CD4-positive, alpha-beta T cell treated with Interleukin-2 at 100 ng/mL for 4 hours (primary cell): ENCODE data around the gene GABRP.
"Not testable (repeated sequence)": the region's sequence is repeated elsewhere in the genome, so short reads cannot be mapped to it uniquely, and the experiment has no call there.

Experiments
- DNase-seq: peaks from one replicate; pipeline ENCODE4 v3.0.0-alpha.2; 2020; ENCODE audit warnings: low spot score

The GABRP gene

DNA sequence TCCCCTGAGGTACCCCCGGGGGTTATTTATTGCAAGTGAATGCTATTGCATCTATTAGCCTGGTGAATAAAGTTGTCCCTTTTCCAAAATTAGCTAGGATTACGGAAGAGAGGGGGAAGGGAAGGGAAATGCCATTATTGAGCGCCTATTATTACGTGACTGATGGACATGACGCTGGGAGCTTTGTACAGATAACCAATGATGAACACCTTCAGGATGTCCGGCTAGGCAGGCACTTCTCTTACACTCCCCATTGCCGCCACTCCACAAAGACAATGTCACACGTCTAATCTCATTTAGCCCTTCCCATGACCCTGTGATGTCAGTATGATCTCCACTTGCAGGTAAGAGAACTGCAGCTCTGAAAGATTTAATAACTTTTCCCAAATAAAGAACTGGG is 9.4 kb downstream of the GABRP start:
- DNase-seq, result no peak

DNA sequence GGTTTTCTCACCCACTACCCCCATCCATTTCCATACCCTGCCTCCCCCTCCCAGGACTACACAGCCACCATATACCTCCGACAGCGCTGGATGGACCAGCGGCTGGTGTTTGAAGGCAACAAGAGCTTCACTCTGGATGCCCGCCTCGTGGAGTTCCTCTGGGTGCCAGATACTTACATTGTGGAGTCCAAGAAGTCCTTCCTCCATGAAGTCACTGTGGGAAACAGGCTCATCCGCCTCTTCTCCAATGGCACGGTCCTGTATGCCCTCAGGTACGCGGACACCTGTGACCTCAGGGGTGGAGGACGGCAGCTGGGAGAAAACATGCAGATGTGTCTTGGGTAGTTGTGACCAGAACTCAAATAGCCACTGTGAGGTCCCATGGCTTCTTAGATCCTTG is 11.6 kb downstream of the GABRP start:
- no peak for DNase-seq

DNA sequence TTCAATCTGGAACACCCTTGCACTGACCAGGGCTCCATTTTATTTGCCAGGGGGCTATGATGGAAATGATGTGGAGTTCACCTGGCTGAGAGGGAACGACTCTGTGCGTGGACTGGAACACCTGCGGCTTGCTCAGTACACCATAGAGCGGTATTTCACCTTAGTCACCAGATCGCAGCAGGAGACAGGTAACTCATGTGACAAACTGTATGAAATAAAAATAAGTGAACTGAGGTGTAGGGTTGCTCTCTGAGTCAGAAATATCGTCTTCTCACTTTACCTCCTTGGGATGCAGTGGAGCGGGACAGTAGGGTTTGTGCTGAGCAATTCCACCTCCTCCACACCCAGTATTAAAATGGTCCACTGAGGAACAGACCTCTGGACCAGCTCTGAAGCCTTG is 22.1 kb downstream of the GABRP start:
- no peak for DNase-seq

DNA sequence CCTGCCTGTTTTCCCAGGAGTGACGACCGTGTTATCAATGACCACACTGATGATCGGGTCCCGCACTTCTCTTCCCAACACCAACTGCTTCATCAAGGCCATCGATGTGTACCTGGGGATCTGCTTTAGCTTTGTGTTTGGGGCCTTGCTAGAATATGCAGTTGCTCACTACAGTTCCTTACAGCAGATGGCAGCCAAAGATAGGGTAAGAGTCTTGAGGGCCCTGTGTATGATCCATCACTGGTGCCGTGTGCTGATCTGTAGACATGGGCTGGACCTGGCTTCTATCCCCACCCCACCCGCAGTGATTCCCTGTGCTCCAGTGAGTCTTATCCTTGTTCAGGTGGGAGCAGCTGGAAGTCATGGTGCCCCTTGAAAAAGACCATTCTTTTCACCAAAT is 26.0 kb downstream of the GABRP start:
- no peak for DNase-seq

DNA sequence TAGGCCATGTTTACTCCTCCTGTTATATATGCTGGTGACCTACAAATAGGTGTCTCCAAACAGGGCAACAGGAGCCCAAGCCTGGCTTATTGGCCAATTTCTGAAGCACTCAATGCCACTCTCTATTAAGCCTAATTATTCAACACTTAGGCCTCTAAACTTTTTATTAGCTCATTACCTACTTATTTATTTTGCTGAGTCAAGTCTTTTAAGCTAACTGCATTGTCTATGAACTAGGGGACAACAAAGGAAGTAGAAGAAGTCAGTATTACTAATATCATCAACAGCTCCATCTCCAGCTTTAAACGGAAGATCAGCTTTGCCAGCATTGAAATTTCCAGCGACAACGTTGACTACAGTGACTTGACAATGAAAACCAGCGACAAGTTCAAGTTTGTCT is 28.2 kb downstream of the GABRP start:
- no peak for DNase-seq

DNA sequence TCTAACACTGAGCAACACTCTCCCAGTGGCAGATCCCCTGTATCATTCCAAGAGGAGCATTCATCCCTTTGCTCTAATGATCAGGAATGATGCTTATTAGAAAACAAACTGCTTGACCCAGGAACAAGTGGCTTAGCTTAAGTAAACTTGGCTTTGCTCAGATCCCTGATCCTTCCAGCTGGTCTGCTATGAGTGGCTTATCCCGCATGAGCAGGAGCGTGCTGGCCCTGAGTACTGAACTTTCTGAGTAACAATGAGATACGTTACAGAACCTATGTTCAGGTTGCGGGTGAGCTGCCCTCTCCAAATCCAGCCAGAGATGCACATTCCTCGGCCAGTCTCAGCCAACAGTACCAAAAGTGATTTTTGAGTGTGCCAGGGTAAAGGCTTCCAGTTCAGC is 29.7 kb downstream of the GABRP start:
- no peak for DNase-seq

DNA sequence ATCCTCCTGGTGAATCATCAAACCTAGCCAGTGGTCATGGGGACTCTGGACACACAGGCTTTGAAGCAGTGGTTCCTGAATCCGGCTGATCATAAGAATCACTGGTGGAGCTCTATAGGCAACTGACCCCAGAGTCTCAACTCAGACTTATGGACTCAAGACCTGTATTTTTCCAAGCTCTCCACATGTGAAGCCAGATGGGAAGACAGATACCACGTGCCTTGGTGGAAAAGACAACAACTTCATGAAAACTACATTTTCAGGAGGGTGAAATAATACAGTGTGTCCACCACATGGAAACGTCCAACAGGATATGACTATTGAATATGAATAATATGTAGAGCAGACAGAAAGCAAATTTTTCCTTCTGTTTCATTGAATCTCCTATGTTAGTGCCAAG is 33.7 kb downstream of the GABRP start:
- no peak for DNase-seq

DNA sequence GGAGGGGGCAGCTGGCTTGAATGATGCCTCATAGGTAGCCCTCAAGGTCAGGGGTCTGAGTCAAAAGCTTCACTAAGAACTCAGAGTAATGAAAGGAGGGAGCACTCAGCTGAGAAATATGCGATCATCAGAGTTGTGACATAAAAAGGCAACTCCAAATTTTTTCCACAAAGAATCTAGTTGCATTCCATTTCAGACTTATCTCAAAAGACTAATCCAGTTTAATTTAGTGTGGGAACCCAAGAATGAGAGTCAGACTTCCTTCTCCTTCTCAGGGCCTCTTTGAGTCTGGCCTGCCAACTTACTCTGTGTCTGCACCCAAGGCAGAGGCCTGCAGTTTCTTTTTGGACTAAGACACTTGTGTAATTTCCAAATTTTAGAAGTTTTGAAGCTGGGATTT is 34.7 kb downstream of the GABRP start:
- no peak for DNase-seq

DNA sequence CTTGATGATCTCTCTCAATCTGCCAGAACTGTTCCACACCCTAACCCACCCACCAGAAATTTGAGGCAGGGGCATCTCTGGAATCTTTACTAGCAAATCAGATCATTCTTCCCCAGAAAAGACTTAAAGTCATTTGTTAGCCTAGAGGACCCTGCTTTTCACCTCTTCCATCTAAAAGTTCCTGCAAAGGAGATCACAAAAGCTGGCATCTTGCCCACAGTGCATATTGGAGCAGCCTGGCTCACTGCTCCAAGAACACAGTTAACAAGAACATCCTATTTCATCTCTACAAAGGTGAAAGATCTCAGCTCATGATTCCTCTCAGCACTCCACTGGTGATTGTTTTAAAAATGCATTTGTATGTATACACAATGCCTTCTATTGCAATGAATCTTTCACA is 36.3 kb downstream of the GABRP start:
- DNase-seq, result no peak

DNA sequence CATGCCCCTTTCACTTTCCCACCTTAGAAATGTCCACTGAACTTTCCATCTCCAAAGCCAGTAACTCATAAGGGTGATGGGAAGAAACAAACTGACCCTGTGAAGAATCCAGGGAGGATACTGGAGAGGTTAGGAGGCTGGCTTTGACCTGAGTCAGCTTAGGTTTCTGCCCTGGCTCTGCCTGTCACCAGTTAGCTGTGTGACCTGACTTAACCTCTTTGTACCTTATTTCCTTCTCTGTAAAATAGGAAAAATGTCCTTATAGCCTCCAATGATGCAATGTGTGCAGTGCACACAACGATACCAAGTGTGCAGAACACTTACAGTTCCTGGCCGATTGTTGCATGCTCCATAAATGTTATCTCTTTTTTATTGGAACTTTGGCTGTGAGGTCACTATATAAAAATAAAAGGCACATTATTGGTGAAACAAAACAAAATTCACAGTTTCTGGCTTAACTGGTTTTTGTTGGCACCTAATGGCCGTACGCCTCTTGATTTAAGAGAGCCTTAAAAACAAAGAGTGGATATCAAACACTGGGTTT is 37.8 kb downstream of the GABRP start:
- no peak for DNase-seq

DNA sequence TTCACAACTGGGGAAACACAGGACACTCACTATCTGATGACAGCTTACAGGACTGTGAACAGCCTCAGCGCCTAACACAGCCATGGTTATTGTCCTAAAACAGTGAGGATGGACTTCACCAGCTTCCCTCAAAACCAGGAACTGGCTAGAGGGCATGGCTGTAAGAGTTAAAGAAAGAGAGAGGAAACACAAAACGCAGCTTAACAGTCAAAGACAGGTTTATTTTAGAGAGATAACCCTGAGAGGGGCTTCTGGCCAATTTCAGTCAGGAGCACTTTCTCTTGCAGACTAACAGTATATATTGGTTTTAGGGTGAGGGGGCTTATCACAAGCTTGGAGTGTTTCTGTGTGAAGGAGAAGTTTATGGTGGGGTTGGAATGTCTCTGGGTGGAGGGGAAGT is 42.6 kb downstream of the GABRP start:
- DNase-seq, result no peak

DNA sequence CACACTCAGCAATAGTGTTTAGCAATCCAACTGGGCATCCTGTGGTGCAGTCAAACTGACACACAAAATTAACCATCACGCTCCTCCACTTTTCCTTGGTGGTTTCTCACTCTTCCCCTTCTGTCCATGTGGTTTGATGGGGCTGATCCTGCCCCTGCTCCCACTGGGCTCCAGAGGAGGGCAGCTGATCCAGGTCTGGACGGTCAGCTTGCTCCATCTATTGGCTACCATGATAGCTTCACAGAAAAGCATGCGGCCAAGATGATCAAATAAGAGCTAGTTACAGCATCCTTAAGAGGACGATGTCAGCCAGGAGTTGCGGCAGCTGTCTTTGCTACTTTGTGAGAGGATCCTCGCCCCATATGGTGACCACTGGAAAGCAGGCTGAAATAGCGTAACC is 48.7 kb downstream of the GABRP start:
- DNase-seq, result no peak

DNA sequence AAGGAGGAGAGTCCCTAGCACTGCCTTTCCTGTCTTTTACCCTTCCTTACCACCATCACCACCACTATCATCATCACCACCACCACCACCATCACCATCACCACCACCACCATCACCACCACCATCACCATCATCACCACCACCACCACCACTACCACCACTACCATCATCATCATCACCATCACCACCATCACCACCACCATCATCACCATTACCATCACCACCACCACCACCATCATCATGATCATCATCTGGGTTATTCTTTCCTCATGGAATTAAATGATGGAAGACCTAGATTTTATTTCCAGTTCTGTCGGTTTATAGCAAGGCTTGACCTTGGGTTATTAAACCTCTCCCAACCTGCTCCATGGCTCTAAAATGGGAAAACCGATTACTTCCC is 50.5 kb downstream of the GABRP start:
- not testable (repeated sequence) for DNase-seq

DNA sequence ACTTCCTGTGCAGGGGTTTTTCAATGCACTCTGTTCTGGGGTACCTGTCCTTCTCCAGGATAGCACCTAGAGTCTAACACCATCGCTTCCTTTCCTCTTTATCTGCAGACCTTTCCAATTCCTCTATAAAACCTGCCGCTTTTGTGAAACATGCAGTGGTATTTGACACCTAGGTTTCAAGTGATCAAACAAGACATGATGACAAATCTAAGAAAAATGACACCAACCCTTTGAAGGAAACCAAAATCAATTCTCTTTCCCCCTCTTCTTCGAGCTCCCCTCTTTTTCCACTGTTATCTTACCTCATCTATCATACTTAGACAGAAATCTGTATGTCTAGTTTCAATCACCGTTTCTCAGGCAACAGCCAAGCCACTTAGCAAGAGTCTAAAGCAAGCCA is 52.7 kb downstream of the GABRP start:
- DNase-seq, result no peak

DNA sequence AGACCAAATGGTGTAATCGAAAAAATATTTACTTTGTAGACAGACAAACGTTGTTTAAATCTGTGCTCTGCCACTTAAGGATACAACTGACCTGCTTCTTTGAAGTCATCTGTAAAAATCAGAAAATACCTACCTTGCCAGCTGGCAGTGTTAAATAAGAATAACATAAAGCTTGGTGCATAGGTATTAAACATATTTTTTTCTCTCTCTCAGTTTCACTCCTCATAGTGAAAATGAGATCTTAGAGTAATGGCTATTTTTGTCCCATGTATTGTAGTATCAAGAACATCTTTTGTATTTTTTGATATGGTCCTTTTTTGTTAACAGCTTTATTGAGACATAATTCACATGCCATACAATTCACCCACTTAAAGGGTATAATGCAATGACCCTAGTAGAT is 60.3 kb downstream of the GABRP start:
- no peak for DNase-seq

DNA sequence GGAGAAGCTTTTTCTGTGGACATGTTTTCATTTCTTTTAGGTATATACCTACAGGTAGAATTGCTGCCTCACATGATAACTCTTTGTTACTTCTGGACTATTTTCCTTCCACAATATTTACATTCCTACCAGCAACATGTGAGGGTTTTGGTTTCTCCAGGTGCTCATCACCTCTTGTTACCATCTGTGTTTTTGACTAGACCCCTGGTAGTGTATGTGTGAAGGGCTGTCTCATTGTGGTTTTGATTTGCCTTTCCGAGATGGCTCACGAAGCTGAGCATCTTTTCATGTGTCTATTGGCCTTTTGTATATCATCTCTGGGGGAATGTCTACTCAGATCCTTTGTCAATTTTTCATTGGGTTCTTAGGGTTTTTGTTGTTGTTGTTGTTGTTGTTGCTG is 61.1 kb downstream of the GABRP start:
- no peak for DNase-seq

DNA sequence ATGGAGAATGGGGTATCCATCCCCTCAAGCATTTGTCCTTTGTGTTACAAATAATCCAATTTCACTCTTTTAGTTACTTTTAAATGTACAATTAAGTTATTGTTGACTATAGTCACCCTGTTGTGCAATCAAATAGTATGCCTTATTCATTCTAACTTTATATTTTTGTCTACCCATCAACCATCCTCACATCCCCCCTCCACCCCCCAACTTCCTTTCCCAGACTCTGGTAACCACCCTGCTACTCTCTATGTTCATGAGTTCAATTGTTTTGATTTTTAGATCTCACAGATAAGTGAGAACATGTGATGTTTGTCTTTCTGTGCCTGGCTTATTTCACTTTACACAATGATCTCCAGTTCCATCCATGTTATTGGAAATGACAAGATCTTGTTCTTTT is 62.9 kb downstream of the GABRP start:
- DNase-seq, result no peak

DNA sequence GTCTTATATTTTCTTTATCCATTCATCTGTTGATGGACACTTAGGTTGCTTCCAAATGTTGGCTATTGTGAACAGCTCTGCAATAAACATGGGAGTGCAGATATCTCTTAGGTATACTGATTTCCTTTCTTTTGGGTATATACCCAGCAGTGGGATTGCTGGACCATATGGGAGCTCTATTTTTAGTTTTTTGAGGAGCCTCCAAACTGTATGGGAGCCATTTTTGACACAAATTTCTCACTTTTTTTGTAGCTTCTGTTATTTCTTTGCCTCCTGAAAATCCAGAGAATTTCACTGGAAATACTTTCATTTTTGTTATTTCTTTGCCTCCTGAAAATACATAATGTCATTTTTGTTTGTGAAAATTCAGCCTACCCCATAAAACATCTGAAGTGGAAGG is 63.3 kb downstream of the GABRP start:
- DNase-seq, result no peak

DNA sequence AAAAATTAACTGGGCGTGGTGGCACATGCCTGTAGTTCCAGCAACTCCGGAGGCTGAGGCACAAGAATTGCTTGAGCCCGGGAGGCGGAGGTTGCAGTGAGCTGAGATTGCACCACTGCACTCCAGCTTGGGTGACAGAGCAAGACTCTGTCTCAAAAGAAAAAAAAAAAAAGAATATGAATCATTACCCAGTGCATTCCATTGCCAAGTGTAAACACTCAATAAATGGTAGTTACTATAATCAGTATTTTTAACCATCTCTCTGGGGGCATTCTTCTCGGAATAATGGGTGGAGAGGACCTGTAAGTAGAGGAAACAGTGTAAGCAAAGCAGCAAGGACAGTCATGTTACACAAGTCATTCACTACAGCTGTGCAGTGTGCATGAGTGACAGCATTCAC is 64.5 kb downstream of the GABRP start:
- DNase-seq, result no peak

DNA sequence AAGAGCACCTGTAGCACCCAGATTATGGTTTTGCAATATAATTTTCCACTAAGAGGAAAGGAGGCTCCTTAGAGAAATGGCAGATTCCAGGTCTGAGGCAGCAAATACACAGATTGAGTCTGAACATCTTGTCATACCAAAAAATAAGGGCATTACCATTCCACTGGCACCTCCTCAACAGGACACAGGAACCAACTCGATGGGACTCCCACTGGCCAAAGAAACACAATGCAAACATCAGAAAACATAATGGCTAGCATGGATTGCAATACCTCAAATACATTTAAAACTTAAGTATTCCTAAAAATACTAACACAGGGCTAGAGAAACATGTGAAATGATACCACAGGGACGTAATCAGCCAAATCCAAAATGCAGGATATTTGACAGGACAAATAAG is 65.8 kb downstream of the GABRP start:
- DNase-seq, result no peak

DNA sequence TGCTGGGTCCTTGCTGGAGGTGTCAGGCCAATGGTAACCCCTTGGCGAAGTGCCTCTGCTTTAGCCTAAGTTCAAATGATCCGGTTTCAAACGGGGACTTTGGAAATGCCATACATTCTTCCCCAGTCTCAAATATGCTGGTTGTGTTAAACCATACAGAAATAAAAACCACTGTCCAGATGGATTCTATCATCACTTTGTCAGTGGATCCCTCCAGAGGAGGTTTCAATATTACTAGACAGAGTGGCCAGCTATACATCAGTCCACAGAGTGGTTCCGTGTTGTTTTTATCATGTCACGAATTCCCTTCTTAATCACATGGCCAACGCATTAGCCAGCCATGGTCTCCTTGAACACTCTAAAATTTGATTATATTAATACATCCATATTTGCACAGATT is 71.0 kb downstream of the GABRP start:
- no peak for DNase-seq

DNA sequence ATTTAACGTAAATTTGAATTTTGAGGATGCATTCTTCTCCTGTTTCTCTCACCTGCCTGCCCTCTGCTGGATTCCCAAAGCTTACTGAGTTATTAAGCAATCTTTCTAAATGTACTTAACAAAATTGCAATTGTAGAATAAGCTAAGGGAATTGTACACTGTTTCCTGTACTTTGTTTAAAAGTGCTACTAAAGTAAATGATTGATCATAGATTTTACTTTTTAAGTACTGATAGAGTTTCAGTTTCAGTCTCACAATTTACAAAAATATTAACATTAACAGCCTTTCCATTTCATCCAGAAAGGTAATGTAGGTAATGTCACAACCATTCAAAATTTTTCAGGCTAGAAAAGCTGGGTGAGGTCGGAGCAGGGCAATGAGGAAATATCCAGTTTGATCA is 73.5 kb downstream of the GABRP start:
- DNase-seq, result no peak

DNA sequence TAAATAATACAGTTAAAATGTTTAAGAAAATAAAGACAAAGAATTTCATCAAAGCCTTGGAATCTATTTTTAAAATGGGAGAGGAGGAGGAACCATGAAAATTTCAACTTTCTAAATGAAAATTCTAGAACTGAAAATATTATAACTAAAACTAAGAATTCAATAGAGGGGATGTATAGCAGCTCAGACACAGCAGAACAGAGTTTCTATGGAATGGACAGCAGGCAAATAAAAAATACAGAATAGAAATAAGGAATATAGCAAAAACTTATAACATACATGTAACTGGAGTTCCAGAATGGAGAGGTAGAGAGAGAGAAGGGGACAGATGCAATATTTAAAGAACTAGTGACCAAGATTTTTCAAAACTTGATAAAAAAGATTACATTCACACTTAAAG is 76.9 kb downstream of the GABRP start:
- DNase-seq, result no peak

DNA sequence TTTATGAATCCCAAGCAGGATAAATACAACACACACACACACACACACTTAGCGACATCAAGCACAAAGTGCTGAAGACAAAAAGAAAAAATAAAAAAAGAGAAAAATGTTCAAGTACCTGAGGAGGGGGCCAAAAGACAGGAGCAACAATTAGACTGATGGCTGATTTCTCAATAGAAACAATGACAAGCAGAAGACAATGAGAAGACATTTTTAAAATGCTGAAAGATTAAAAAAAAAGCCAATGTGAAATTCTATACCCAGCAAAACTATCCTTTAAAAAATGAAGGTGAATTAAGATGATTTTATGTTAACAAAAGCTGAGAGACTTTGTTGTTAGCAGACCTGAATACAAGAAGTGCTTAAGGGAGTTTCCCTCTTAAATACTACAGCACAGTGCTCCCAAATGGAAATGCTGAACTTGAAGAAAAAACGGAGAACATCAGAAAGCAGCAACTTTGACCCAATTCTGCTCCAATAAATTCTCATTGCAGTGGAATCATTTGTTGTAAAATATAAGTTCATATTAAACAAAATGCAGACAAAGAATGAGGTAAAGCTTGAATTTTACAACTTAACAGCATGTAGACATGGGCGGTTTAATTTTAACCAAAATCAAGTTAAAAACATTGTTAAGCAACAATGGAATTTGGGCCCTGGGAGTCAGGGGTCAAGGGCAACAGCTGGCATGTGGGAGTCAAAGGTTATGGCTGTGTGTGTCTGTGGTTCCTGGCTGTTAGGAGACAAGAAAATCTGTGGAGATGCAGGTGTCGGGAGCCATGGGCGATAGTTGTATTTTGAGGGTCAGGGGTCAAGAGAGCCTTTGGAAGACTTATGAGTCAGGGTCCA is 77.5 kb downstream of the GABRP start:
- DNase-seq, result no peak

DNA sequence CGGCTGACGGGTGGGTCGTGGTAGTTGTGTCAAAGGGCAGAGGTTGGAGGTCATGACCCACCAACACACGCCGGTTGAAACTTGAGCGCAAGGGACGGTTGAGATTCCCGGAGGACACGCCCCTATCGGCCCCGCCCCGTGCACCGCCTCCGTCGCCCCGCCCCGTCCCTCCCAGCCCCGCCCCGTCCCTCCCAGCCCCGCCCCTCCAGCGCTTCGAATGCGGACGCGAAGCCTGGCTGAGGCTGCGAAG is 78.1 kb downstream of the GABRP start:
- DNase-seq, result no peak
